HepG2 (cell line): ENCODE data around the gene VNN1.

Experiments
- TF ChIP-seq, protein P1 (sequence below): sonication (generic); formaldehyde crosslinking; IDR thresholded peaks from 2 replicates; pipeline ENCODE4 v1.5.0; 2020; ENCODE audit warnings: mild to moderate bottlenecking, missing genetic modification reagents, moderate library complexity
- TF ChIP-seq, protein P2 (sequence below): sonication (generic); formaldehyde crosslinking; IDR thresholded peaks from 2 replicates; pipeline ENCODE4 v1.4.0; 2020; ENCODE audit warnings: mild to moderate bottlenecking, missing genetic modification reagents

DNA sequence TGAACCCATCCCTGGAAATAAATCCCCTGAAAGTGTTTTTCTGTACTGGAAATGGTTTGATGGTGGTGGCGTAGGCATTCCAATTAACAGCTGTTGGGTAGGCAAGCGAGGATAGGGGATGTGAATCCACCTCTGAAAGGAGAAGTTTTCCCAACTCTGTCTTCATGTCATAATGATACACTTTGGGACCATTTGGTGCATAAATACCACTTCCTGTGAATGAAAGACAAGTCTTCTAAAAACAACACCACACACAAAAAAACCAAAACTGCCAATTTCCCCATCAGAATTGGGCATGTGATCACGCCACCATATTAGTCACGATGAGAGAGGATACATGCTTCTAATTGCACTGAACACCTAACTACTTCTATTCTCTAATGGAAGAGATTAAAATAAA is 37.5 kb upstream of the VNN1 start:
- TF ChIP-seq, protein P1, sequence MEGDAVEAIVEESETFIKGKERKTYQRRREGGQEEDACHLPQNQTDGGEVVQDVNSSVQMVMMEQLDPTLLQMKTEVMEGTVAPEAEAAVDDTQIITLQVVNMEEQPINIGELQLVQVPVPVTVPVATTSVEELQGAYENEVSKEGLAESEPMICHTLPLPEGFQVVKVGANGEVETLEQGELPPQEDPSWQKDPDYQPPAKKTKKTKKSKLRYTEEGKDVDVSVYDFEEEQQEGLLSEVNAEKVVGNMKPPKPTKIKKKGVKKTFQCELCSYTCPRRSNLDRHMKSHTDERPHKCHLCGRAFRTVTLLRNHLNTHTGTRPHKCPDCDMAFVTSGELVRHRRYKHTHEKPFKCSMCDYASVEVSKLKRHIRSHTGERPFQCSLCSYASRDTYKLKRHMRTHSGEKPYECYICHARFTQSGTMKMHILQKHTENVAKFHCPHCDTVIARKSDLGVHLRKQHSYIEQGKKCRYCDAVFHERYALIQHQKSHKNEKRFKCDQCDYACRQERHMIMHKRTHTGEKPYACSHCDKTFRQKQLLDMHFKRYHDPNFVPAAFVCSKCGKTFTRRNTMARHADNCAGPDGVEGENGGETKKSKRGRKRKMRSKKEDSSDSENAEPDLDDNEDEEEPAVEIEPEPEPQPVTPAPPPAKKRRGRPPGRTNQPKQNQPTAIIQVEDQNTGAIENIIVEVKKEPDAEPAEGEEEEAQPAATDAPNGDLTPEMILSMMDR (CRISPR knock-in tag), result no peak
- TF ChIP-seq, protein P2, sequence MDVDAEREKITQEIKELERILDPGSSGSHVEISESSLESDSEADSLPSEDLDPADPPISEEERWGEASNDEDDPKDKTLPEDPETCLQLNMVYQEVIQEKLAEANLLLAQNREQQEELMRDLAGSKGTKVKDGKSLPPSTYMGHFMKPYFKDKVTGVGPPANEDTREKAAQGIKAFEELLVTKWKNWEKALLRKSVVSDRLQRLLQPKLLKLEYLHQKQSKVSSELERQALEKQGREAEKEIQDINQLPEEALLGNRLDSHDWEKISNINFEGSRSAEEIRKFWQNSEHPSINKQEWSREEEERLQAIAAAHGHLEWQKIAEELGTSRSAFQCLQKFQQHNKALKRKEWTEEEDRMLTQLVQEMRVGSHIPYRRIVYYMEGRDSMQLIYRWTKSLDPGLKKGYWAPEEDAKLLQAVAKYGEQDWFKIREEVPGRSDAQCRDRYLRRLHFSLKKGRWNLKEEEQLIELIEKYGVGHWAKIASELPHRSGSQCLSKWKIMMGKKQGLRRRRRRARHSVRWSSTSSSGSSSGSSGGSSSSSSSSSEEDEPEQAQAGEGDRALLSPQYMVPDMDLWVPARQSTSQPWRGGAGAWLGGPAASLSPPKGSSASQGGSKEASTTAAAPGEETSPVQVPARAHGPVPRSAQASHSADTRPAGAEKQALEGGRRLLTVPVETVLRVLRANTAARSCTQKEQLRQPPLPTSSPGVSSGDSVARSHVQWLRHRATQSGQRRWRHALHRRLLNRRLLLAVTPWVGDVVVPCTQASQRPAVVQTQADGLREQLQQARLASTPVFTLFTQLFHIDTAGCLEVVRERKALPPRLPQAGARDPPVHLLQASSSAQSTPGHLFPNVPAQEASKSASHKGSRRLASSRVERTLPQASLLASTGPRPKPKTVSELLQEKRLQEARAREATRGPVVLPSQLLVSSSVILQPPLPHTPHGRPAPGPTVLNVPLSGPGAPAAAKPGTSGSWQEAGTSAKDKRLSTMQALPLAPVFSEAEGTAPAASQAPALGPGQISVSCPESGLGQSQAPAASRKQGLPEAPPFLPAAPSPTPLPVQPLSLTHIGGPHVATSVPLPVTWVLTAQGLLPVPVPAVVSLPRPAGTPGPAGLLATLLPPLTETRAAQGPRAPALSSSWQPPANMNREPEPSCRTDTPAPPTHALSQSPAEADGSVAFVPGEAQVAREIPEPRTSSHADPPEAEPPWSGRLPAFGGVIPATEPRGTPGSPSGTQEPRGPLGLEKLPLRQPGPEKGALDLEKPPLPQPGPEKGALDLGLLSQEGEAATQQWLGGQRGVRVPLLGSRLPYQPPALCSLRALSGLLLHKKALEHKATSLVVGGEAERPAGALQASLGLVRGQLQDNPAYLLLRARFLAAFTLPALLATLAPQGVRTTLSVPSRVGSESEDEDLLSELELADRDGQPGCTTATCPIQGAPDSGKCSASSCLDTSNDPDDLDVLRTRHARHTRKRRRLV (CRISPR knock-in tag), result no peak
